GM23338 (cell line): ENCODE results near the gene TWSG1. TPM values are rescaled to one million over a fixed set of nuclear protein-coding genes. Genes with fewer than 3 reads are reported as not detected.

ENCODE experiments used
- ATAC-seq: fragments of 200-7000 bp; cut with Tn5 transposase; 3 replicates; pipeline ENCODE4 v1.9.1; 2020
- DNase-seq: peaks from one replicate; pipeline ENCODE4 v3.0.0-alpha.2; 2015; ENCODE audit warnings: low spot score
- H2AFZ ChIP-seq: fragments of 200-600 bp; sonication (generic); 2 replicates; pipeline ENCODE4 v1.8.0; 2016; ENCODE audit warnings: antibody characterized with exemption, mild to moderate bottlenecking, moderate library complexity
- H3F3A ChIP-seq: fragments of 200-600 bp; sonication (generic); replicated peaks from 2 replicates; pipeline ENCODE4 v1.8.0; 2017; ENCODE audit warnings: antibody characterized with exemption, mixed run types, low read depth
- H3K27ac ChIP-seq: fragments of 200-600 bp; sonication (generic); 2 replicates; pipeline ENCODE4 v1.6.1; 2016; ENCODE audit warnings: low read depth
- H3K27me3 ChIP-seq: fragments of 200-600 bp; sonication (generic); 2 replicates; pipeline ENCODE4 v1.8.0; 2016; ENCODE audit warnings: mild to moderate bottlenecking, mixed run types, moderate library complexity; ENCODE audit not compliant: insufficient read depth
- H3K36me3 ChIP-seq: fragments of 200-600 bp; sonication (generic); 2 replicates; pipeline ENCODE4 v1.8.0; 2016; ENCODE audit warnings: mild to moderate bottlenecking; ENCODE audit not compliant: insufficient read depth
- H3K4me1 ChIP-seq: fragments of 200-600 bp; sonication (generic); 2 replicates; pipeline ENCODE4 v1.8.0; 2016; ENCODE audit warnings: mild to moderate bottlenecking, moderate library complexity; ENCODE audit not compliant: insufficient read depth
- H3K4me2 ChIP-seq: fragments of 200-600 bp; sonication (generic); 2 replicates; pipeline ENCODE4 v1.7.1; 2017; ENCODE audit warnings: mixed run types
- H3K4me3 ChIP-seq: fragments of 200-600 bp; sonication (generic); 2 replicates; pipeline ENCODE4 v1.6.1; 2016; ENCODE audit warnings: mixed run types
- H3K79me2 ChIP-seq: fragments of 200-600 bp; sonication (generic); replicated peaks from 2 replicates; pipeline ENCODE4 v1.8.0; 2017; ENCODE audit warnings: mild to moderate bottlenecking; ENCODE audit not compliant: insufficient read depth
- H3K9me2 ChIP-seq: fragments of 200-600 bp; sonication (generic); 2 replicates; pipeline ENCODE4 v1.8.0; 2017; ENCODE audit not compliant: insufficient read depth
- H4K20me1 ChIP-seq: fragments of 200-600 bp; sonication (generic); replicated peaks from 2 replicates; pipeline ENCODE4 v1.8.0; 2017; ENCODE audit warnings: mild to moderate bottlenecking; ENCODE audit not compliant: insufficient read depth
- H3K27ac Mint-ChIP-seq: 2 replicates; pipeline ENCODE4 v1.8.0; 2020; ENCODE audit warnings: inconsistent platforms, mild to moderate bottlenecking, moderate library complexity, mixed read lengths
- H3K27me3 Mint-ChIP-seq: 3 replicates; pipeline ENCODE4 v1.8.0; 2022; ENCODE audit warnings: low read depth, mild to moderate bottlenecking, moderate library complexity, mixed read lengths, inconsistent platforms; ENCODE audit not compliant: insufficient read depth, poor library complexity
- H3K36me3 Mint-ChIP-seq: 3 replicates; pipeline ENCODE4 v1.8.0; 2021; ENCODE audit warnings: low read depth, mild to moderate bottlenecking, inconsistent platforms, moderate library complexity, mixed read lengths
- H3K4me1 Mint-ChIP-seq: 3 replicates; pipeline ENCODE4 v1.8.0; 2020; ENCODE audit warnings: mild to moderate bottlenecking, inconsistent platforms, mixed read lengths
- H3K4me3 Mint-ChIP-seq: 3 replicates; pipeline ENCODE4 v1.8.0; 2021; ENCODE audit warnings: moderate library complexity, mild to moderate bottlenecking, inconsistent platforms, mixed read lengths
- H3K9me3 Mint-ChIP-seq: 3 replicates; pipeline ENCODE4 v1.8.0; 2020; ENCODE audit warnings: moderate library complexity, mild to moderate bottlenecking, inconsistent platforms, mixed read lengths
- CREB1 ChIP-seq: fragments of 250-450 bp; sonication (Bioruptor Pico); IDR thresholded peaks from 2 replicates; pipeline ENCODE4 v1.5.0; 2020; ENCODE audit warnings: low read depth, mild to moderate bottlenecking, moderate library complexity
- EZH2 ChIP-seq: fragments of 200-600 bp; sonication (generic); IDR thresholded peaks from one replicate; pipeline ENCODE4 v1.8.0; 2017; ENCODE audit warnings: antibody characterized with exemption, mild to moderate bottlenecking, low read depth; ENCODE audit not compliant: unreplicated experiment
- EZH2phosphoT487 ChIP-seq: fragments of 200-600 bp; sonication (generic); IDR thresholded peaks from one replicate; pipeline ENCODE4 v1.8.1; 2018; ENCODE audit warnings: antibody characterized with exemption; ENCODE audit not compliant: unreplicated experiment
- JUNB ChIP-seq: IDR thresholded peaks from one replicate; pipeline ENCODE4 v1.6.1; 2016; ENCODE audit warnings: antibody characterized with exemption; ENCODE audit not compliant: unreplicated experiment
- NANOG ChIP-seq: IDR thresholded peaks from 2 replicates; pipeline ENCODE4 v1.6.1; 2016; ENCODE audit warnings: antibody characterized with exemption, borderline replicate concordance
- POLR2AphosphoS5 ChIP-seq: IDR thresholded peaks from 2 replicates; pipeline ENCODE4 v1.6.1; 2016; ENCODE audit warnings: antibody characterized with exemption, low read depth
- STAT1 ChIP-seq: IDR thresholded peaks from one replicate; pipeline ENCODE4 v1.6.1; 2016; ENCODE audit warnings: antibody characterized with exemption; ENCODE audit not compliant: unreplicated experiment
- ZNF114 ChIP-seq: fragments of 250-450 bp; sonication (Bioruptor Pico); IDR thresholded peaks from 2 replicates; pipeline ENCODE4 v1.5.0; 2020; ENCODE audit warnings: mild to moderate bottlenecking, moderate library complexity
- ZNF331 ChIP-seq: fragments of 250-450 bp; sonication (Bioruptor Pico); IDR thresholded peaks from 2 replicates; pipeline ENCODE4 v1.5.0; 2020; ENCODE audit warnings: low read depth, mild to moderate bottlenecking, moderate library complexity
- polyA plus RNA-seq: library from polyadenylated mRNA; unstranded; fragments of >200 nt; fragmentation: Nextera tagmentation; extraction: Ambion mirVana; gene quantifications from 2 replicates; pipeline ENCODE4 v1.2.1, GENCODE V29; 2016
- total RNA-seq: library from RNA; depleted of rRNA; stranded (reverse); fragments of >200 nt; shearing (Covaris generic); gene quantifications from 2 replicates; pipeline ENCODE4 v1.2.3, GENCODE V29; 2014
- TF ChIP-seq, protein P1 (sequence below): fragments of 250-450 bp; sonication (Bioruptor Pico); IDR thresholded peaks from 2 replicates; pipeline ENCODE4 v1.5.0; 2020; ENCODE audit warnings: mild to moderate bottlenecking, moderate library complexity
- TF ChIP-seq, protein P2 (sequence below): IDR thresholded peaks from 2 replicates; pipeline ENCODE4 v1.6.1; 2016; ENCODE audit warnings: antibody characterized with exemption
- TF ChIP-seq, protein P3 (sequence below), 2 experiments: fragments of 200-600 bp in 1 of 2; sonication (generic) in 1 of 2; conservative IDR thresholded peaks; 2 replicates each; pipeline versions ENCODE4 v1.5.1 to v1.6.1; 2016 to 2017; ENCODE audit warnings: antibody characterized with exemption in 2 of 2, low read depth in 2 of 2, mild to moderate bottlenecking in 2 of 2, moderate library complexity in 1 of 2
- TF ChIP-seq, protein P4 (sequence below): IDR thresholded peaks from one replicate; pipeline ENCODE4 v1.6.1; 2018; ENCODE audit warnings: antibody characterized with exemption; ENCODE audit not compliant: unreplicated experiment

TWSG1 gene
- total and polyA plus RNA-seq, 2 experiments from 2014 or later = 11.5 to 29.1 TPM

DNA sequence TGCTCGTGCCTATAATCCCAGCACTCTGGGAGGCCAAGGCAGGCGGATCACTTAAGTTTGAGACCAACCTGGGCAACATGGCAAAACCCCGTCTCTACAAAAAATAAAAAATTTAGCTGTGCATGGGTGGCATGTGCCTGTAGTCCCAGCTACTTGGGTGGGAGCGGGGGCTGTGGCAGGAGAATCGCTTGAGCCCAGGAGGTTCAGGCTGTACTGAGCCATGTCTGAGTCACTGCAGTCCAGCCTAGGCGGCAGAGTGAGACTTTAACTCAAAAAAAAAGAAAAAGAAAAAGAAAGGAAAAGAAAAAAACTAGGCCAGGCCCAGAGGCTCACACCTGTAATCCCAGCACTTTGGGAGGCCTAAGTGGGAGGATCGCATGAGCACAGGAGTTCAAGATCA lies 30.8 kb downstream of the TWSG1 start:
- H3K4me3 ChIP-seq = no peak overlapping the region
- Mint-ChIP-seq H3K36me3 (peaks cover 20% of the 10 kb centered on the region), H3K4me3 (no peak overlapping the region), H3K27me3 (peaks cover 1% of the 10 kb centered on the region), H3K4me1 (peaks cover 9% of the 10 kb centered on the region), H3K27ac (no peak overlapping the region), H3K9me3 (peaks cover 12% of the 10 kb centered on the region; the same call in 2 of the 3 replicates)
- H3K27me3 ChIP-seq = no peaks in the 10 kb centered on the region
- no peak overlapping the region for H2AFZ ChIP-seq
- 0 out of 2 replicates have a peak overlapping the region, but pooled peaks have one; percentile 11 for H3K27ac ChIP-seq
- DNase-seq = no peak
- no peaks in the 10 kb centered on the region for H3K36me3 ChIP-seq
- no peak overlapping the region for H3K4me2 ChIP-seq
- H4K20me1 ChIP-seq = no peaks in the 10 kb centered on the region
- no peaks in the 10 kb centered on the region for H3K79me2 ChIP-seq
- TF ChIP-seq ZNF114 (CRISPR knock-in tag) = no peak
- no peak for TF ChIP-seq EZH2
- no peak for TF ChIP-seq ZNF331 (CRISPR knock-in tag)
- TF ChIP-seq CREB1 (CRISPR knock-in tag) = no peak
- TF ChIP-seq JUNB = no peak
- no peak for TF ChIP-seq NANOG
- no peak for TF ChIP-seq EZH2phosphoT487
- TF ChIP-seq, protein P1, sequence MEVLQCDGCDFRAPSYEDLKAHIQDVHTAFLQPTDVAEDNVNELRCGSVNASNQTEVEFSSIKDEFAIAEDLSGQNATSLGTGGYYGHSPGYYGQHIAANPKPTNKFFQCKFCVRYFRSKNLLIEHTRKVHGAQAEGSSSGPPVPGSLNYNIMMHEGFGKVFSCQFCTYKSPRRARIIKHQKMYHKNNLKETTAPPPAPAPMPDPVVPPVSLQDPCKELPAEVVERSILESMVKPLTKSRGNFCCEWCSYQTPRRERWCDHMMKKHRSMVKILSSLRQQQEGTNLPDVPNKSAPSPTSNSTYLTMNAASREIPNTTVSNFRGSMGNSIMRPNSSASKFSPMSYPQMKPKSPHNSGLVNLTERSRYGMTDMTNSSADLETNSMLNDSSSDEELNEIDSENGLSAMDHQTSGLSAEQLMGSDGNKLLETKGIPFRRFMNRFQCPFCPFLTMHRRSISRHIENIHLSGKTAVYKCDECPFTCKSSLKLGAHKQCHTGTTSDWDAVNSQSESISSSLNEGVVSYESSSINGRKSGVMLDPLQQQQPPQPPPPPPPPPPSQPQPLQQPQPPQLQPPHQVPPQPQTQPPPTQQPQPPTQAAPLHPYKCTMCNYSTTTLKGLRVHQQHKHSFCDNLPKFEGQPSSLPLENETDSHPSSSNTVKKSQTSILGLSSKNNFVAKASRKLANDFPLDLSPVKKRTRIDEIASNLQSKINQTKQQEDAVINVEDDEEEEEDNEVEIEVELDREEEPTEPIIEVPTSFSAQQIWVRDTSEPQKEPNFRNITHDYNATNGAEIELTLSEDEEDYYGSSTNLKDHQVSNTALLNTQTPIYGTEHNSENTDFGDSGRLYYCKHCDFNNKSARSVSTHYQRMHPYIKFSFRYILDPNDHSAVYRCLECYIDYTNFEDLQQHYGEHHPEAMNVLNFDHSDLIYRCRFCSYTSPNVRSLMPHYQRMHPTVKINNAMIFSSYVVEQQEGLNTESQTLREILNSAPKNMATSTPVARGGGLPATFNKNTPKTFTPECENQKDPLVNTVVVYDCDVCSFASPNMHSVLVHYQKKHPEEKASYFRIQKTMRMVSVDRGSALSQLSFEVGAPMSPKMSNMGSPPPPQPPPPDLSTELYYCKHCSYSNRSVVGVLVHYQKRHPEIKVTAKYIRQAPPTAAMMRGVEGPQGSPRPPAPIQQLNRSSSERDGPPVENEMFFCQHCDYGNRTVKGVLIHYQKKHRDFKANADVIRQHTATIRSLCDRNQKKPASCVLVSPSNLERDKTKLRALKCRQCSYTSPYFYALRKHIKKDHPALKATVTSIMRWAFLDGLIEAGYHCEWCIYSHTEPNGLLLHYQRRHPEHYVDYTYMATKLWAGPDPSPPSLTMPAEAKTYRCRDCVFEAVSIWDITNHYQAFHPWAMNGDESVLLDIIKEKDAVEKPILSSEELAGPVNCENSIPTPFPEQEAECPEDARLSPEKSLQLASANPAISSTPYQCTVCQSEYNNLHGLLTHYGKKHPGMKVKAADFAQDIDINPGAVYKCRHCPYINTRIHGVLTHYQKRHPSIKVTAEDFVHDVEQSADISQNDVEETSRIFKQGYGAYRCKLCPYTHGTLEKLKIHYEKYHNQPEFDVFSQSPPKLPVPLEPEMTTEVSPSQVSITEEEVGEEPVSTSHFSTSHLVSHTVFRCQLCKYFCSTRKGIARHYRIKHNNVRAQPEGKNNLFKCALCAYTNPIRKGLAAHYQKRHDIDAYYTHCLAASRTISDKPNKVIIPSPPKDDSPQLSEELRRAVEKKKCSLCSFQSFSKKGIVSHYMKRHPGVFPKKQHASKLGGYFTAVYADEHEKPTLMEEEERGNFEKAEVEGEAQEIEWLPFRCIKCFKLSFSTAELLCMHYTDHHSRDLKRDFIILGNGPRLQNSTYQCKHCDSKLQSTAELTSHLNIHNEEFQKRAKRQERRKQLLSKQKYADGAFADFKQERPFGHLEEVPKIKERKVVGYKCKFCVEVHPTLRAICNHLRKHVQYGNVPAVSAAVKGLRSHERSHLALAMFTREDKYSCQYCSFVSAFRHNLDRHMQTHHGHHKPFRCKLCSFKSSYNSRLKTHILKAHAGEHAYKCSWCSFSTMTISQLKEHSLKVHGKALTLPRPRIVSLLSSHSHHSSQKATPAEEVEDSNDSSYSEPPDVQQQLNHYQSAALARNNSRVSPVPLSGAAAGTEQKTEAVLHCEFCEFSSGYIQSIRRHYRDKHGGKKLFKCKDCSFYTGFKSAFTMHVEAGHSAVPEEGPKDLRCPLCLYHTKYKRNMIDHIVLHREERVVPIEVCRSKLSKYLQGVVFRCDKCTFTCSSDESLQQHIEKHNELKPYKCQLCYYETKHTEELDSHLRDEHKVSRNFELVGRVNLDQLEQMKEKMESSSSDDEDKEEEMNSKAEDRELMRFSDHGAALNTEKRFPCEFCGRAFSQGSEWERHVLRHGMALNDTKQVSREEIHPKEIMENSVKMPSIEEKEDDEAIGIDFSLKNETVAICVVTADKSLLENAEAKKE (CRISPR knock-in tag) = no peak
- TF ChIP-seq STAT1 = no peak
- TF ChIP-seq, protein P2, sequence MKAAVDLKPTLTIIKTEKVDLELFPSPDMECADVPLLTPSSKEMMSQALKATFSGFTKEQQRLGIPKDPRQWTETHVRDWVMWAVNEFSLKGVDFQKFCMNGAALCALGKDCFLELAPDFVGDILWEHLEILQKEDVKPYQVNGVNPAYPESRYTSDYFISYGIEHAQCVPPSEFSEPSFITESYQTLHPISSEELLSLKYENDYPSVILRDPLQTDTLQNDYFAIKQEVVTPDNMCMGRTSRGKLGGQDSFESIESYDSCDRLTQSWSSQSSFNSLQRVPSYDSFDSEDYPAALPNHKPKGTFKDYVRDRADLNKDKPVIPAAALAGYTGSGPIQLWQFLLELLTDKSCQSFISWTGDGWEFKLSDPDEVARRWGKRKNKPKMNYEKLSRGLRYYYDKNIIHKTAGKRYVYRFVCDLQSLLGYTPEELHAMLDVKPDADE = no peak
- TF ChIP-seq, protein P3, sequence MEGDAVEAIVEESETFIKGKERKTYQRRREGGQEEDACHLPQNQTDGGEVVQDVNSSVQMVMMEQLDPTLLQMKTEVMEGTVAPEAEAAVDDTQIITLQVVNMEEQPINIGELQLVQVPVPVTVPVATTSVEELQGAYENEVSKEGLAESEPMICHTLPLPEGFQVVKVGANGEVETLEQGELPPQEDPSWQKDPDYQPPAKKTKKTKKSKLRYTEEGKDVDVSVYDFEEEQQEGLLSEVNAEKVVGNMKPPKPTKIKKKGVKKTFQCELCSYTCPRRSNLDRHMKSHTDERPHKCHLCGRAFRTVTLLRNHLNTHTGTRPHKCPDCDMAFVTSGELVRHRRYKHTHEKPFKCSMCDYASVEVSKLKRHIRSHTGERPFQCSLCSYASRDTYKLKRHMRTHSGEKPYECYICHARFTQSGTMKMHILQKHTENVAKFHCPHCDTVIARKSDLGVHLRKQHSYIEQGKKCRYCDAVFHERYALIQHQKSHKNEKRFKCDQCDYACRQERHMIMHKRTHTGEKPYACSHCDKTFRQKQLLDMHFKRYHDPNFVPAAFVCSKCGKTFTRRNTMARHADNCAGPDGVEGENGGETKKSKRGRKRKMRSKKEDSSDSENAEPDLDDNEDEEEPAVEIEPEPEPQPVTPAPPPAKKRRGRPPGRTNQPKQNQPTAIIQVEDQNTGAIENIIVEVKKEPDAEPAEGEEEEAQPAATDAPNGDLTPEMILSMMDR (conservative IDR thresholded peaks at IDR 0.05; ENCODE audit: low read depth in 2 of 2) = no peak
- TF ChIP-seq, protein P4, sequence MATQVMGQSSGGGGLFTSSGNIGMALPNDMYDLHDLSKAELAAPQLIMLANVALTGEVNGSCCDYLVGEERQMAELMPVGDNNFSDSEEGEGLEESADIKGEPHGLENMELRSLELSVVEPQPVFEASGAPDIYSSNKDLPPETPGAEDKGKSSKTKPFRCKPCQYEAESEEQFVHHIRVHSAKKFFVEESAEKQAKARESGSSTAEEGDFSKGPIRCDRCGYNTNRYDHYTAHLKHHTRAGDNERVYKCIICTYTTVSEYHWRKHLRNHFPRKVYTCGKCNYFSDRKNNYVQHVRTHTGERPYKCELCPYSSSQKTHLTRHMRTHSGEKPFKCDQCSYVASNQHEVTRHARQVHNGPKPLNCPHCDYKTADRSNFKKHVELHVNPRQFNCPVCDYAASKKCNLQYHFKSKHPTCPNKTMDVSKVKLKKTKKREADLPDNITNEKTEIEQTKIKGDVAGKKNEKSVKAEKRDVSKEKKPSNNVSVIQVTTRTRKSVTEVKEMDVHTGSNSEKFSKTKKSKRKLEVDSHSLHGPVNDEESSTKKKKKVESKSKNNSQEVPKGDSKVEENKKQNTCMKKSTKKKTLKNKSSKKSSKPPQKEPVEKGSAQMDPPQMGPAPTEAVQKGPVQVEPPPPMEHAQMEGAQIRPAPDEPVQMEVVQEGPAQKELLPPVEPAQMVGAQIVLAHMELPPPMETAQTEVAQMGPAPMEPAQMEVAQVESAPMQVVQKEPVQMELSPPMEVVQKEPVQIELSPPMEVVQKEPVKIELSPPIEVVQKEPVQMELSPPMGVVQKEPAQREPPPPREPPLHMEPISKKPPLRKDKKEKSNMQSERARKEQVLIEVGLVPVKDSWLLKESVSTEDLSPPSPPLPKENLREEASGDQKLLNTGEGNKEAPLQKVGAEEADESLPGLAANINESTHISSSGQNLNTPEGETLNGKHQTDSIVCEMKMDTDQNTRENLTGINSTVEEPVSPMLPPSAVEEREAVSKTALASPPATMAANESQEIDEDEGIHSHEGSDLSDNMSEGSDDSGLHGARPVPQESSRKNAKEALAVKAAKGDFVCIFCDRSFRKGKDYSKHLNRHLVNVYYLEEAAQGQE = no peak
- TF ChIP-seq POLR2AphosphoS5 = no peak
- H3K4me1 ChIP-seq = no peaks in the 10 kb centered on the region
- no peaks in the 10 kb centered on the region for H3F3A ChIP-seq
- ATAC-seq = no peak
- no peaks in the 10 kb centered on the region for H3K9me2 ChIP-seq
